PFSK-1 (cell line): ENCODE measurements around the gene C5orf52.

Source experiments
- FOXP2 ChIP-seq: optimal IDR thresholded peaks from 2 replicates; pipeline ENCODE3; 2011; ENCODE audit warnings: borderline replicate concordance, control low read depth, inconsistent platforms; ENCODE audit not compliant: insufficient read depth; ENCODE audit errors: extremely low read length, extremely low read depth
- POLR2AphosphoS5 ChIP-seq: IDR thresholded peaks from 2 replicates; pipeline ENCODE4 v1.6.1; 2012; ENCODE audit warnings: low read depth, mild to moderate bottlenecking, control low read depth, low read length, moderate library complexity
- REST ChIP-seq, 2 experiments: IDR thresholded peaks; 2 replicates each; pipeline versions ENCODE4 v1.6.1 to v1.8.0; 2011 to 2012; ENCODE audit warnings: low read depth in 2 of 2, low read length in 2 of 2, control low read depth in 1 of 2, inconsistent platforms in 1 of 2, mild to moderate bottlenecking in 1 of 2, moderate library complexity in 1 of 2; ENCODE audit not compliant: insufficient read depth in 1 of 2
- SIN3A ChIP-seq: IDR thresholded peaks from 2 replicates; pipeline ENCODE4 v1.6.1; 2012; ENCODE audit warnings: mild to moderate bottlenecking, low read length, moderate library complexity, borderline replicate concordance; ENCODE audit not compliant: insufficient read depth
- TAF1 ChIP-seq: IDR thresholded peaks from 2 replicates; pipeline ENCODE4 v1.6.1; 2012; ENCODE audit warnings: low read length, control low read depth, borderline replicate concordance; ENCODE audit not compliant: insufficient read depth

GRCh38 chr5:157649101-157649500 is 22.2 kb upstream of the C5orf52 start:
- TF ChIP-seq POLR2AphosphoS5 = no peak
- TF ChIP-seq REST (IDR thresholded peaks at IDR 0.05; ENCODE audit: insufficient read depth in 1 of 2, low read depth in 2 of 2, low read length in 2 of 2) = no peak
- TF ChIP-seq TAF1 = no peak
- no peak for TF ChIP-seq SIN3A
- TF ChIP-seq FOXP2 = no peak
